ENCODE measurements around the gene APOF.

- TF ChIP-seq SMAD3 (CRISPR knock-in tag; conservative IDR thresholded peaks at IDR 0.05) (no peak), PHF8 (IDR thresholded peaks at IDR 0.05; ENCODE audit: borderline replicate concordance, low read length) (no peak), POLR2A (conservative IDR thresholded peaks at IDR 0.05) (no peak), EGR1 (conservative IDR thresholded peaks at IDR 0.05) (no peak), RBBP5 (IDR thresholded peaks at IDR 0.05; ENCODE audit: borderline replicate concordance, insufficient read depth, low read length, poor library complexity, severe bottlenecking) (no peak), ZNF699 (CRISPR knock-in tag; IDR thresholded peaks at IDR 0.05; ENCODE audit: insufficient replicate concordance) (no peak), RBM39 (optimal IDR thresholded peaks at IDR 0.05; ENCODE audit: low read depth, low read length) (no peak), ZNF232 (CRISPR knock-in tag; IDR thresholded peaks at IDR 0.05) (no peak)
- TF ChIP-seq, protein P1, sequence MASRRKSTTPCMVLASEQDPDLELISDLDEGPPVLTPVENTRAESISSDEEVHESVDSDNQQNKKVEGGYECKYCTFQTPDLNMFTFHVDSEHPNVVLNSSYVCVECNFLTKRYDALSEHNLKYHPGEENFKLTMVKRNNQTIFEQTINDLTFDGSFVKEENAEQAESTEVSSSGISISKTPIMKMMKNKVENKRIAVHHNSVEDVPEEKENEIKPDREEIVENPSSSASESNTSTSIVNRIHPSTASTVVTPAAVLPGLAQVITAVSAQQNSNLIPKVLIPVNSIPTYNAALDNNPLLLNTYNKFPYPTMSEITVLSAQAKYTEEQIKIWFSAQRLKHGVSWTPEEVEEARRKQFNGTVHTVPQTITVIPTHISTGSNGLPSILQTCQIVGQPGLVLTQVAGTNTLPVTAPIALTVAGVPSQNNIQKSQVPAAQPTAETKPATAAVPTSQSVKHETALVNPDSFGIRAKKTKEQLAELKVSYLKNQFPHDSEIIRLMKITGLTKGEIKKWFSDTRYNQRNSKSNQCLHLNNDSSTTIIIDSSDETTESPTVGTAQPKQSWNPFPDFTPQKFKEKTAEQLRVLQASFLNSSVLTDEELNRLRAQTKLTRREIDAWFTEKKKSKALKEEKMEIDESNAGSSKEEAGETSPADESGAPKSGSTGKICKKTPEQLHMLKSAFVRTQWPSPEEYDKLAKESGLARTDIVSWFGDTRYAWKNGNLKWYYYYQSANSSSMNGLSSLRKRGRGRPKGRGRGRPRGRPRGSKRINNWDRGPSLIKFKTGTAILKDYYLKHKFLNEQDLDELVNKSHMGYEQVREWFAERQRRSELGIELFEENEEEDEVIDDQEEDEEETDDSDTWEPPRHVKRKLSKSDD (conservative IDR thresholded peaks at IDR 0.05; ENCODE audit: low read length) = no peak
Measured at GRCh38 chr12:56321027-56321426, 41.6 kb downstream of the APOF start.

Data from K562 (cell line).